NCI-H187 (cell line): ENCODE results near the gene ORMDL1.
A peak's percentile ranks its signal among the peaks of the same experiment; 100 is the strongest.
"Not testable (repeated sequence)": the region's sequence is repeated elsewhere in the genome, so short reads cannot be mapped to it uniquely, and the experiment has no call there.

Experiments
- DNase-seq, 2 experiments: peaks; one replicate each; lab custom pipeline; 2025; lab: John Stamatoyannopoulos, UW

Gene ORMDL1

GRCh38 chr2:189770590-189771322 lies 13.4 kb downstream of the ORMDL1 start:
- no peak for DNase-seq

DNA sequence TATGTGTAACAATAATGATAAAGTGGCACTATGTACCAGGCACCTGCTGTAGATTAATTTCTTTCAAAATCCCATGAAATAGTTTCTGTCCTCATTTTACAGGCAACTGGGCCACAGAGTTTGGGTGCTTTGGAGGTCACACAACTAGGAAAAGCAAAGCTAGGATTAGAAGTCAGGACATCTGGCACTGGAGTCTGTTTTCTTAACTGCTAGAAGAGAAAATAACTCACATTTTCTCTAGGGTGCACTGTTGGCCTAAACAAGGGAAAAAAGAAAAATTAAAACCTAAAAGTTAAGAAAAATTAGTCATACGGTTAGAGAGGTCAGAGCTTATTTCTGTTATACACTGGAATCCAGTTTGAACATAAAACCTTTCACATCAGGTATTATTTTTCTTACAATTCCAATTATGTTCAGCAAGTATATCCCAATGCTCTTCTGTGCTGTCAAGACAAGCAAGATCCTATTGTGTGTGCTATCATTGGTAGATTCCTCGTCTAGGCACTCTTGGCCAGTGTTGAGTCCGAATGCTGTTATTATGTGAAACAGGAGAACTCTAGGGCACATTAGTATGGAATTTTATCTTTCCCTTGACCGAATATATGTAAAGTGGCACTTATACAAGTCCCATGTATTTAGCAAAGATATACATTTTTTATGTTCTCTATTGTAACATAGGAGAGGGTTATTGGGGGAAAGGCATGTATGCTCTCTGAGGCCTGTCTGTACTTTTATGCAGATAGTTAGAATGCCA lies 20.1 kb downstream of the ORMDL1 start:
- DNase-seq = no peak

- DNase-seq = peak; percentile 67 to 82
Observed at GRCh38 chr2:189762551-189763298, 21.4 kb downstream of the ORMDL1 start, which contains the start of gene OSGEPL1. Gene OSGEPL1 (minus strand): TSS chr2:189762792. CDS start chr2:189761640, 1,152 bp downstream.

DNA sequence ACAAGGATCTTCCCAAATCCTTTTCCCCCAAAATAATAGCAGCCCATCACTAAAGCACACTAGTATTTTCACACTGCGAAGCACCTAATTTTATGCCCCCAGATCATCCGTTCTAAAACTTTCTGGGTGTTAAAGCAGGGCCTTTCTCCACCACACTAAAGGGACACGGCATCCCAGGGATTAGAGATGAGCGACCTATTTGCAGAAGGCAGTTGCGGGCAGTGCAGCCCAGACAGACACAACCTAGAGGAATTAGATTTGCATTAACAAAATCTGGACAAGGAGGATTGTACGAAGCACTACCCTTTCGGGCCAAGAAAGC lies 21.9 kb downstream of the ORMDL1 start:
- DNase-seq = no peak

DNA sequence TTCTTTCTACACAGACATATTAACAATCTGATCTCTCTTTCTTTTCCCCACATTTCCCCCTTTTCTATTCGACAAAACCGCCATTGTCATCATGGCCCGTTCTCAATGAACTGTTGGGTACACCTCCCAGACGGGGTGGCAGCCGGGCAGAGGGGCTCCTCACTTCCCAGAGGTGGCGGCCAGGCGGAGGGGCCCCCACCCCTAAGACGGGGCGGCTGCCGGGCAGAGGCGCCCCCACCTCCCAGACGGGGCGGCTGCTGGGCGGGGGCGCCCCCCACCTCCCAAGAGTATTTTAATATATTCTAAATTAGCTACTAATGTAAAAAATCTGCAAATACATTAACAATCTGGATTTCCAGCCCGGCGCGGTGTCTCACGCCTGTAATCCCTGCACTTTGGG lies 24.0 kb downstream of the ORMDL1 start:
- DNase-seq = not testable (repeated sequence)

DNA sequence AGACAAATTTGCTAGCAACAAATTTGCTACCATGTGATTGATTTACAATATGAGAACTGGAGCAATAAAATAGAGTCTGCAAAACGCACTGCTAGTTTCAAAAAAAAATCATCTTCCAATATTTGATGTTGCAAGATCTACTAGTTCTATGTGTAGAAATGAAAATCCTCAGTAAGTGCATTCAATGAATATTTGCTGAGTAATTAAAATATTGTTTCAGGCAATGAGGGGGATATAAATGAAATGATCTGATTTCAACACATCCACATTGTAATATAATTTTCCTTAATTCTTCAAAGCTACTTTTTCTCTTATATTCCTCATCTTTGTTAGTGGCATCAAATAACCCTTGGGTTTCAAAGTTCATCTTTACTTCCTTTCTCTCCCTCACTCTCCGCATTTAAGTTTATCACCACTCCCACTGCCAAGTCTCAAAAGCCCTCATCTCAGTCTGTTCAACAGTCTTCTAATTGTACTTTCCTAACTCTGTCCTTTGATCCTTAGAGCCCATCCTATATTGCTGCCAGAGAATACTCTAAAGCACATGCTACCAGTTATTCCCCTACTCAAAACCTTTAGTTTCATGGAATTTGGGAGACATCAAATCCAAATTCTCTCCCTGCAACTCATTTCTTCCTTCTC lies 27.7 kb downstream of the ORMDL1 start:
- DNase-seq = no peak

DNA sequence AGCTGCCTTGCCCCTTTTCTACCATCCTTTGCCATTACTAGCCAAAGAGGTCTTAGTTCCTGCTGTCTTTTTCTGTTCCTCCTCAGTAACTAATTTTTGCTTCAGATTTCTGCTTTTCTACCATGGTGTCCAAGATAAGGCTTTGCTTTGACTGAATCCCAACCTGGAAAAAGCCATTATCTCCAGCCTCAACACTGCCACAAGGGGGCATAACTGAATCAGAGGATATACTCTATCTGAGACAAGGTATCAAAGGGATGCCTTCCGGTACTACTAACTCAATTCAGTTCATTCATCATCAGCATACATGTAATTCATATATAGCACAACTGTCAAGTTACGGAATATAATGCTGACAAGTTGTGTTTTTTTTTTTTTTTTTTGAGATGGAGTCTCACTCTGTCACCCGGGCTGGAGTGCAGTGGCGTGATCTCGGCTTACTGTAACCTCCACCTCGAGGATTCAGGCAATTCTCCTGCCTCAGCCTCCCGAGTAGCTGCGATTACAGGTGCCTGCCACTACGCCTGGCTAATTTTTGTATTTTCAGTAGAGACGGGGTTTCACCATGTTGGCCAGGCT lies 33.0 kb downstream of the ORMDL1 start:
- peak in 1 of 2 experiments; percentile 4 for DNase-seq

- no peak for DNase-seq
Observed at GRCh38 chr2:189729430-189729829, 54.7 kb downstream of the ORMDL1 start.

- no peak for DNase-seq
Observed at GRCh38 chr2:189726849-189727248, 57.3 kb downstream of the ORMDL1 start.

DNA sequence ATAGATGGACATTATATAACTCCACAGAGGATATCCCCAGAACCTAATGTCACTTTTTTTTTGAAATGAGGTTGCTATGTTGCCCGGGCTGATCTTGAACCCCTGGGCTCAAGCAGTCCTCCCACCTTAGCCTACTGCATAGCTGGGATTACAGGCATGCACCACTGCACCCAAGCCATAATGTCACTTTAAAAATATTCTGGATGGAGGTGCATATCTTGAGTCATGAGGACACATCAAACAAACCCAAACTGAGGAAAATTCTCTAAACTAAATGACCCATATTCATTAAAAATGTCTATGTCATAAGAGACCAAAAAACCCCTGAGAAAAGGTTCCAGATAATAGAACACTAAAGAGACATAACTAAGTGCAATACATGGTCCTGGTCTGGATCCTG lies 57.9 kb downstream of the ORMDL1 start:
- DNase-seq = no peak

DNA sequence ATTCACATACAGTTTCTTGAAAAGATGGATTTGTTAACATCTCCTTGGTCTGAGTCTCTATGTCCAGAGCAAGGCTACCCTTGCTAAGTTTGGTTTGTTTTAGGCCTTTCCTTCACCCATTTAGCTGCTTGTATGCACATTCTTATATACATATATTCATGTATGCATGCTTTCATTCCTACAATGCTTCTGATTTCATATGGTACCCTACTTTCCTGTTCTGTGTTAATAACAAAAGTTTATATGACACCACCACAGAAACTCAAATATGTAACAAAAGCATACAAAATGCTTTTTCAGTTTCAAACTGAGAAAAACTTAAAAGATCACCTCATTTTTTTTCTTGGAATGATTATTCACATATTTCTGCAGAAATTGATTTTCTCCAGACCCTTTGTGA lies 60.9 kb downstream of the ORMDL1 start:
- no peak for DNase-seq
